Spleen (tissue), 7 donors: ENCODE measurements around the gene EIF2S3.

Source experiments
- POLR2A ChIP-seq, 3 donors: fragments of 450-650 bp; IDR thresholded peaks; one replicate each; pipeline ENCODE4 v1.5.1; 2017; ENCODE audit warnings: antibody characterized with exemption in 3 of 3, mild to moderate bottlenecking in 1 of 3
- TF ChIP-seq, protein P1 (sequence below), 11 experiments: fragments of 200-600 bp in 7 of 11; fragments of 450-650 bp in 4 of 11; sonication (generic) in 4 of 11; IDR thresholded peaks in 8 of 11; conservative IDR thresholded peaks in 3 of 11; 1 replicate in 7 of 11; 2 replicates in 4 of 11; pipeline versions ENCODE4 v1.4.0 to v1.8.0; 2016 to 2021; ENCODE audit warnings: antibody characterized with exemption in 11 of 11, inconsistent platforms in 4 of 11, mild to moderate bottlenecking in 1 of 11
- donor health status: DM: no; HTN: no; CAD: no; lungs with moderate emphysema.
- donor health status: DM: no; HTN: no; CAD: no.
- donor health status: DM: no; HTN: no; CAD: no.

DNA sequence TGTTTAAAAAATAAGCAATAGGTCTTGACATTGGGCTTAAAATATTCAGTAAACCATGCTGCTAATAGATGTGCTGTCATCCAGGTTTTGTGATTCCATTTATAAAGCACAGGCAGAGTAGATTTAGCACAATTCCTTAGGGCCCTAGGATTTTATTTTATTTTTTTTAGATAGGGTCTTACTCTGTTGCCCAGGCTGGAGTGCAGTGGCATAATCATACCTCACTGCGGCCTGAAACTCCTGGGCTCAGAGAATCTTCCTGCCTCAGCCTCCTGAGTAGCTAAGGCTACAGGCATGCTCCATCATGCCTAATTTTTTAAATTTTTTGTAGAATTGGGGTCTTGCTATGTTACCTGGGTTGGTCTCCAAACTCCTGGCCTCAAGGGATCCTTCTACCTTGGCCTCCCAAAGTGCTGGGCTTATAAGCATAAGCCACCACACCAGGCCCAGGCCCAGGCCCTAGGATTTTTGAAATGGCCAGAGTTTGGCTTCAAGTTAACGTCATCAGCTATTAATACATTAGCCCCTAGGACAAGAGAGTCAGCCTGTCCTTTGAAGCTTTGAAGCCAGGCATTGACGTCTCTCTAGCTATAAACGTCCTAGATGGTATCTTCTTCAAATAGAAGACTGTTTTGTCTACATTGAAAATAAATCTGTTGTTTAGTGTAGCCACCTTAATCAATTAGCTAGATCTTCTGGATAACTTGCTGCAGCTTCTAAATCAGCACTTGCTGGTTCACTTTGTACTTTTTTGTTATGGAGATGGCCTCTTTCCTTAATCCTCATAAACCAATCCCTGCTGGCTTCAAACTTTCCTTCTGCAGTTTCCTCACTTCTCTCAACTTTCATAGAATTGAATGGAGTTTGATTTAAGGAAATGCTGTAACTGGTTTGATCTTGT, 35.8 kb downstream of the EIF2S3 start:
- TF ChIP-seq, protein P1, sequence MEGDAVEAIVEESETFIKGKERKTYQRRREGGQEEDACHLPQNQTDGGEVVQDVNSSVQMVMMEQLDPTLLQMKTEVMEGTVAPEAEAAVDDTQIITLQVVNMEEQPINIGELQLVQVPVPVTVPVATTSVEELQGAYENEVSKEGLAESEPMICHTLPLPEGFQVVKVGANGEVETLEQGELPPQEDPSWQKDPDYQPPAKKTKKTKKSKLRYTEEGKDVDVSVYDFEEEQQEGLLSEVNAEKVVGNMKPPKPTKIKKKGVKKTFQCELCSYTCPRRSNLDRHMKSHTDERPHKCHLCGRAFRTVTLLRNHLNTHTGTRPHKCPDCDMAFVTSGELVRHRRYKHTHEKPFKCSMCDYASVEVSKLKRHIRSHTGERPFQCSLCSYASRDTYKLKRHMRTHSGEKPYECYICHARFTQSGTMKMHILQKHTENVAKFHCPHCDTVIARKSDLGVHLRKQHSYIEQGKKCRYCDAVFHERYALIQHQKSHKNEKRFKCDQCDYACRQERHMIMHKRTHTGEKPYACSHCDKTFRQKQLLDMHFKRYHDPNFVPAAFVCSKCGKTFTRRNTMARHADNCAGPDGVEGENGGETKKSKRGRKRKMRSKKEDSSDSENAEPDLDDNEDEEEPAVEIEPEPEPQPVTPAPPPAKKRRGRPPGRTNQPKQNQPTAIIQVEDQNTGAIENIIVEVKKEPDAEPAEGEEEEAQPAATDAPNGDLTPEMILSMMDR (IDR thresholded peaks at IDR 0.05 in 8 of 11, conservative IDR thresholded peaks at IDR 0.05 in 3 of 11), result no peak
- TF ChIP-seq POLR2A (IDR thresholded peaks at IDR 0.05), result no peak
